ENCODE results near the gene NR1H4.
"Not testable (repeated sequence)": the region's sequence is repeated elsewhere in the genome, so short reads cannot be mapped to it uniquely, and the experiment has no call there.

Gene NR1H4

GRCh38 chr12:100473050-100473715 is 483 bp upstream of the NR1H4 start:
- DNase-seq (ENCODE audit: low spot score), result no peak

- DNase-seq (ENCODE audit: low spot score), result no peak
Observed at GRCh38 chr12:100474617-100475016, 951 bp downstream of the NR1H4 start.

DNA sequence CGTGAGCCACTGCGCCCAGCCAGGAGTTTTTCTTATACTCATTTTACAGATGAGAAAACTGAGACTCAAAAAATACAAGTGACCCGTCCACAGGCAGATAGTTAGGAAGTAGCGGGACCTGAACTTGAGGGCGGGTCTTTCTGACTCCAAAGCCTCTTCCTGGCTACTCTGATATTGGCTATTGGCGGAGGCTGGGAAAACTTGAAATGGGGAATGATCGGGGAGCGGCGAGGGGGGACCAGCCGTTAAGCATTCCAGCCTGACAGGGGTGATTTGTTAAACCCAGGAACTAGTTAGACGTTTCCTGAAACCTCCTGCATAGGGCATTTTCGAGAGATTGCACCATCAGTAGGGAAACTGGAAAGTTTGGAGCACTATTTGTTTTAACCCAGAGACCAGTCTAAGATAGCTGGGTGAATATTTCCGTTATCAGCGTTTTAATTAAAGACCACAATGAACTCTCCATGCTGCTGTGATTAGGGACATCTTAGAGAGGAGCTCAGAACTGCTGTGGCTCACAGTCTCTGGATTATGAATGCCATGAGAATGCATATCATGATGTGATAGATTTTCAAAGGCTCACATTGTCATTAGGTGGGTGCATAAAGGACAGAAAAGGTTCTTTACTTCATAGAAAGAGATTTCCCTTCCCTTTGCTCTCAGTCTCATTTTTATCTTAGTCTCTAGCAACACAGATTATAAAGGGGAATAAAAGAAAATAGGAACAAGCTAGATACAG is 2.5 kb downstream of the NR1H4 start:
- no peak for DNase-seq (ENCODE audit: low spot score)

DNA sequence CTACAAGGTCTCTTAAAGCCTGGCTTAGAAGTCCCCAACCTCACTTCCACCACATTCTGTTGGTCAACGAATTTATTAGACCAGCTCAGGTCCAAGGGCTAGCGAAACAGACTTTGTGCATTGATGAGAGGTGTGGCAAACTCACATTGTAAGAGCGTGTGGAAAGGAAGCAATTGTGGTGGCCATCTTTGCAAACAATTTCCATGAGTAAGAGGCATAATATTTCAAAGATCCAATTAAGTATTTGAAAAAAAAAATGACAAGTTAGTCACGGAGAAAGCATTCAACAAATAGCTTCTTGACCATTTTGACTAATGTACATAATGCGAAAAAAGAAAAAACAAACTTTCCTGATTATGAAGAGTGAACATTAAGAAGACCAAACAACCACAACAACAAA is 7.4 kb downstream of the NR1H4 start:
- DNase-seq (ENCODE audit: low spot score), result no peak

GRCh38 chr12:100484183-100484886 is 10.7 kb downstream of the NR1H4 start:
- DNase-seq (ENCODE audit: low spot score), result no peak

DNA sequence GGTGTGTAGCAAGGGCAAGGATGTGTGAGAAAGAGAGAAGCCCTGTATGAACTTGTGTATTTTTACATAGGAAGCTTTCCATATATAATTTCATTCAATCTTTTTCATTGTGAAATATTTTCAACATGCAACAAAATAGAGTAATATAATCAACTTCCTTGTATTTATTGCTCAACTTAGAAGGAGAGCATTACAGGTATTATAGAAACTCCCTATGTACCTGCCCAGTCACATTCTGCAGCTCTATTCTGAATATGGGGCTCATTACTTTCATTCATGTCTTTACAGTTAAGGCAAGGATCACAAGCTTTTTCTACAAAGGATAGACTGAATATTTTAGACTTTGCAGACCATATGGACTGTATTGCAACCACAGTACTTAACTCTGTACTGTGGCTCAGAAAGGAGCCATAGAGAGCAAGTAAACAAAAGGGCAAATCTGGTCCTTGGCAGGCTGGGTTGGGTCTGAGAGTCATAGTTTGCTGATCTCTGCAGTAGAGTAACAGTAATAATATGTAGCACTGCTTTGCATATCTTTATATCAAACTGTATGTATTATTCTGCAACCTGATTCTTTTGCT is 11.3 kb downstream of the NR1H4 start:
- no peak for DNase-seq (ENCODE audit: low spot score)

GRCh38 chr12:100485983-100486382 is 12.3 kb downstream of the NR1H4 start:
- no peak for DNase-seq (ENCODE audit: low spot score)

- no peak for DNase-seq (ENCODE audit: low spot score)
Observed at GRCh38 chr12:100489251-100489820, 15.7 kb downstream of the NR1H4 start.

DNA sequence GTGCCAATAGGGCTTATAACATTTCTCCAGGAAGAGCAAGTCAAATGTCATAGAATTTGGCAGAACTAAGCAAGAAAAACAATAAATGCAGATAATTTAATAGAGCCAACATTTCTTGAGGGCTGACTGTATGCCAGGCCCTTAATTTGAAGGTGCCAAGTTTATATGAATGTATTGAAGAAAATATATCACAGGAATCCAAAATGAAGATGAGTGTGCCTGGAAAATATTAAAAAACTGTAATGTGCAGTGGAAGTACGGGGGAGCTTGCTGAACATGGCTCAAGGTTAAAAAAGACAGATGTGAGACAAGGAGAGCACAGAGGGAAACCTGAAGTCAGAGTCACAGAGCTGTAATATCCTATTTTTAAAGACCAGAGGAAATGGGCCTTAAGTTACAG is 16.4 kb downstream of the NR1H4 start:
- no peak for DNase-seq (ENCODE audit: low spot score)

- no peak for DNase-seq (ENCODE audit: low spot score)
Observed at GRCh38 chr12:100491104-100491503, 17.4 kb downstream of the NR1H4 start.

DNA sequence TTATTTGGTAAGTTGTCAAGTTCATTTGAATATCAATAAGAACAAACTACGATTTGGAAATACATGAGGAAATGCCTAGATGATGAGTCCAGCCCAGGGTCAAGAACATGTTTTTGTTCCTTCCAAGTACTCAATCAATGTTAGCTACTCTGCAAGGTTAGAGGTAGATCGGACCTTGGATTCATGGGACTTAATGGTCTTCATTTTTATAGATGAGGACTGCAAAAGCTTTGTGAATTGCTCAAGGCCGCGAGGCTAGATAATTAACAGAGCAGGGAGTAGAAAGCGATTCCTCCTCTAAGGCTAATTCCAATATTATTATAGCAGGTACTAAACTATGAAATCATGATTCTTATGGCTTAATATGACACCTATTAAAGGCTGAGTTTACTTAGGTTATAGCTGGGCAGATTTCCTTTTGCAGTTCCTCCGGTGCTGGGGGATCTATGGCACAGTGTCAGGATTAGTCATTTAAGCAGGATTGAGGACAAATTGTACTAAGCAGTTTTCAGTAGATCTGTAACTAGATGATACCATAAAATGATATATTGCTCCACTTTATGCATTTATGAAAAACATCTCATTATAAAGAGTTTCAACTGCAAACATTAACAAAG is 19.8 kb downstream of the NR1H4 start:
- DNase-seq (ENCODE audit: low spot score), result no peak

- DNase-seq (ENCODE audit: low spot score), result no peak
Observed at GRCh38 chr12:100494026-100494425, 20.4 kb downstream of the NR1H4 start.

DNA sequence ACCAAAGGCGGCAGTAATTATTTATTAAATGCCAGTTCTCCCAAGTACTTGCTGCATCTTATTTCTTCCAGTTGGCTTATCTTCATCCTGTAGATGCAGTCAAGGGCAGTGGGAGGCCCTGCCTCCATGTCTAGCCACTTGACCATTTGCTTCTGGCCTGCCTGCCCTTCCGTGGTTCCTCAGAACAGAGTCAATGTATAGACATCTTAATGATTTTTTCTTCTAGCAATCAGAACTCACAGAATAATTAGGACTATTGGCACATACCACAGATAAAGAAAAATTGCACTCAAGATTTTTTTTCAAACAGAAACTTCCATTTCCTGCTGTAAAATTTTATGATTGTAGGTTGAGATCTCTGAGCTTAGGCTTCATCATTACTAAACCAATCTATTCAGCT is 20.9 kb downstream of the NR1H4 start:
- no peak for DNase-seq (ENCODE audit: low spot score)

GRCh38 chr12:100497105-100497795 is 23.6 kb downstream of the NR1H4 start:
- DNase-seq (ENCODE audit: low spot score), result no peak

GRCh38 chr12:100498141-100498540 is 24.5 kb downstream of the NR1H4 start:
- no peak for DNase-seq (ENCODE audit: low spot score)

DNA sequence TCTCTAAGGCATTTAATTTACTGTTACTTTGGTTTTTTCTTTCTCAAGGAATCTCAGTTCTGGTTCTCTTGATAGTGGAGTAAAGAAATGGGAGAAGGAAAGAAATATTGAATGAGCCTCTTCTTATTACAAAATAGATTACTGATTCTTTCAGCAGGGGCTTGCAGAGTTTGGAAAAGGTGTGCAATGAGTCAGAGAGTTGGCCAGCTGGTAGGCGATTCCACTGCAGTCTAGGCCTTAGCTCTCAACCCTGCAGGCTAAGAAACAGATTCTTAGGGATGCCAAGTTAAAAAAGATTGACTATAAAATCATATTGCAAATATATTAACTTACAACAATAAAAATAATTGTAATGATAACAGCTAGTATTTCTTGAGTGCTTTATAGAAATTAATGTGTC is 25.8 kb downstream of the NR1H4 start:
- DNase-seq (ENCODE audit: low spot score), result no peak

DNA sequence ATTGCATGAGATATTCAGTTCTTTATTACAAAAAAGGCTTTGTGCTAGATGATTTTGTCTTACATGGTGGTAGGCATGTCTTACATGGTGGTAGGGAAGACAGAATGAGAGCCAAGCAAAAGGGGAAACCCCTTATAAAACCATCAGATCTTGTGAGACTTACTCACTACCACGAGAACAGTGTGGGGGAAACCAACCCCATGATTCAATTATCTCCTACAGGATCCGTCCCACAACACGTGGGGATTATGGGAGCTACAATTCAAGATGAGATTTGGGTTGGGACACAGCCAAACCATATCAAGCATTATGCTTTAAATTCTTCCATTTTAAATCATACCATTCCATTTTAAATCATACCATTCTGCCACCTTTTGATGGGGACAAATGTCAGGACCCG is 29.1 kb downstream of the NR1H4 start:
- not testable (repeated sequence) for DNase-seq (ENCODE audit: low spot score)

- no peak for DNase-seq (ENCODE audit: low spot score)
Observed at GRCh38 chr12:100503228-100503628, 29.6 kb downstream of the NR1H4 start.

GRCh38 chr12:100504804-100505203 is 31.1 kb downstream of the NR1H4 start:
- DNase-seq (ENCODE audit: low spot score), result no peak

GRCh38 chr12:100508751-100509150 is 35.1 kb downstream of the NR1H4 start:
- no peak for DNase-seq (ENCODE audit: low spot score)

DNA sequence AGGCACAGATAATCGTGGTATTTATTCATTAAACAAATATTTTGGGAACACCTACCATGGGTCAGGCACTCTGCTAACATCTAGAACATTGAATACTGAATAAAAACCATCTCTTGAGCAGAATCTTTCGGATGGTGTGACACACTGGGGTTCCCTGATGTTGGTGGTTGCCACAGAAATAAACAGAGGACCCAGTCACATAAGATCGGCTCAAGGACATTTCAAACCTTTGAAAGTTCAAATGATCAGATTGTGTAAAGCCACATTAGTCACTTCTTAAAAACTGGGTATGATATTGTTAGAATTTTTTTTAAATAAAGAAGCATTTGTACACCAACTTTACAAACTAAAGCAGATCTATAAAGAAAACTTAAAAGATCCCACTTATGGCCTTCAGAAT is 39.0 kb downstream of the NR1H4 start:
- DNase-seq (ENCODE audit: low spot score), result no peak

Measured in hematopoietic multipotent progenitor cell treated with erythropoietin and hydrocortisone succinate and interleukin-3 and kit ligand, for 15 days (in vitro differentiated cells).